ENCODE data around the gene STAT3.

The STAT3 gene

GRCh38 chr17:42281571-42282096 lies 106.6 kb downstream of the STAT3 start:
- DNase-seq (ENCODE audit: extremely low read depth, low read depth), result no peak
- TF ChIP-seq CTCF (IDR thresholded peaks at IDR 0.05; ENCODE audit: low read depth, low read length, missing control alignments), result no peak
- no peak overlapping the region for H3K4me3 ChIP-seq (replicated peaks; ENCODE audit: low read depth, low read length)

GRCh38 chr17:42279776-42280630 lies 108.2 kb downstream of the STAT3 start:
- TF ChIP-seq CTCF (IDR thresholded peaks at IDR 0.05; ENCODE audit: low read depth, low read length, missing control alignments), result no peak
- no peak overlapping the region for H3K4me3 ChIP-seq (replicated peaks; ENCODE audit: low read depth, low read length)
- DNase-seq (ENCODE audit: extremely low read depth, low read depth), result no peak

GRCh38 chr17:42277342-42277712 lies 110.9 kb downstream of the STAT3 start:
- no peak for TF ChIP-seq CTCF (IDR thresholded peaks at IDR 0.05; ENCODE audit: low read depth, low read length, missing control alignments)
- DNase-seq (ENCODE audit: extremely low read depth, low read depth), result no peak
- H3K4me3 ChIP-seq (replicated peaks; ENCODE audit: low read depth, low read length), result peak overlapping the region; percentile 53; the same call in 1 of the 2 replicates

GRCh38 chr17:42276609-42277341 lies 111.5 kb downstream of the STAT3 start:
- DNase-seq (ENCODE audit: extremely low read depth, low read depth), result peak; percentile 66
- no peak for TF ChIP-seq CTCF (IDR thresholded peaks at IDR 0.05; ENCODE audit: low read depth, low read length, missing control alignments)
- peak overlapping the region; percentile 53 for H3K4me3 ChIP-seq (replicated peaks; ENCODE audit: low read depth, low read length)

GRCh38 chr17:42276359-42276608 lies 112.0 kb downstream of the STAT3 start, which contains the start of gene STAT5B:
TSS of gene STAT5B (minus strand) at chr17:42276391. CDS start at chr17:42232127, 44,264 bp downstream.
- TF ChIP-seq CTCF (IDR thresholded peaks at IDR 0.05; ENCODE audit: low read depth, low read length, missing control alignments), result no peak
- DNase-seq (ENCODE audit: extremely low read depth, low read depth), result no peak
- H3K4me3 ChIP-seq (replicated peaks; ENCODE audit: low read depth, low read length), result peak within 1 kb of the TSS; percentile 55

- no peak for DNase-seq (ENCODE audit: extremely low read depth, low read depth)
- no peak for TF ChIP-seq CTCF (IDR thresholded peaks at IDR 0.05; ENCODE audit: low read depth, low read length, missing control alignments)
- H3K4me3 ChIP-seq (replicated peaks; ENCODE audit: low read depth, low read length), result peak overlapping the region; percentile 55
These were observed 112.5 kb downstream of the STAT3 start for GRCh38 chr17:42275527-42276358.

Data from HFF-Myc (cell line).